RPMI8226 (cell line): ENCODE measurements around the gene GPR173.

Experiments used
- DNase-seq: peaks from one replicate; pipeline ENCODE4 v3.0.0-alpha.2; 2015

GPR173 gene

DNA sequence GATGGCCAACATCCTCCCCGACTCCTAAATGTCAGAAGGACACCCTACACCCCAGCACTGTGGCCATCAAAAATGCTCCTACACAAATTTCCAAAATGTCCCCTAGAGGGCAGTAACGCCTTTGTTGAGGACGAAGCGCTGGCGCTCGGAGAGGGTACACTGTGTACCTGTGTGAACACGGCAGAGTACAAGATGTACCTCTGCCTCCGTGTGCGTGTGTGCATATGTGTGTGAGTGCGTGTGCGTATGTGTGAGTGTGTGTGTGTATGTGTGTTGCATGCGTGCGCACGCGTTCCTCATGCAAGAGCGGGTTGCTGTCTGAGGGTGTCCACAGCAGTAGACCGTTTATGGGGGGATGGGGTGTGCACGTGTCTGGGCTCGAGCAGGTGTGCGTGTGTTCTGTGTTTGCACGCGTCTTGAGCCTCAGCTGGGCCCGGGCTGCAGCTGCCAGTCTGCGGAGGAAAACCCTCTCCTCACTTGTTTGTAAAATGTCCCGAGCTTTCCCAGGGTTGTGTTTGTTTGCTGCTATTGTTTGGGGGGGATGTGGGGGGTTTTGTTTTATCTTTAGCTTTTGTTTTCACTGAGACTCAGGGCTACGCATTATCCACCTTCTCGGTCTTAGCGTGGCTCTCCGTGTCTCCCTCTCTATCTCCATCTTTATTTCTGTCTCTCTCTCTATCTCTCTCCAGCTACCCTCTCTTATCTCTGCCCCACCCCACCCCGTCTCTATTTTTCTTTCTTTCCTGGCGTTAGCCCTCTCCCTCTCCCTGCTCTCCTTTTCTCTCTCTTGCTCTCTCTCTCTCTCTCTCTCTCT, 23.2 kb downstream of the GPR173 start:
- DNase-seq, result peak; percentile 87

DNA sequence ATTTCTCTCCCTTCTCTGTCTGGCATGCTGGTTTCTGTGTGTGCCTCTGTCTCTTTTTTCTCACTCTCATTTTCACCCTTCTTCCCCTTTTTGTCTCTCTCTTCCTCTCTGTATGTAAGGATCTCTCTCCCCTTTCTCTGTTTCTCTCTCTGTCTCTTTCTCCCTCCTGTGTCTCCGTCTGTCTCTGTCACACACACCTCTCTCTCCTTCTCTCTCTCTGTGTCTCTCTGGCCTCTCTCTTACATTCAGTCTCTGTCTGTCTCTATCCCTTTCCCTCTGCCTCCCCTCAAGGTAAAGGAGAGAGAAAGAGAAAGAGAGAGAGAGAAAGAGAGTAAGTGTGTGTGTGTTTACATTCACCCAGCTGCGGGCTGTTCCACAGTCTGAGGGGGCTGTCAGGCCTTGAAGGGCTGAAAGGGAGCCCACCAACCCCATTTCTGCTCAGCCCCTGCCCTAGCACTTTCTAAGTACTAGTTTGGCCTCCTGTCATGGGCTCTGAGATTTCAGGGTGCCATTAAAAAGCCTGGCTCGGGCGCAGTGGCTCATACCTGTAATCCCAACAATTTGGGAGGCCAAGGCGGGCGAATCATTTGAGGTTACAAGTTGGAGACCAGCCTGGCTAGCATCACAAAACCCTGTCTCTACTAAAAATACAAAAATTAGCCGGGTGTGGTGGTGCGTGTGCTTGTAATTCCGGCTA, 24.0 kb downstream of the GPR173 start:
- peak; percentile 21 for DNase-seq

- DNase-seq, result peak; percentile 36
Measured at GRCh38 chrX:53073115-53073586, 24.6 kb downstream of the GPR173 start.

GRCh38 chrX:53075011-53075410, 26.4 kb downstream of the GPR173 start:
- no peak for DNase-seq

DNA sequence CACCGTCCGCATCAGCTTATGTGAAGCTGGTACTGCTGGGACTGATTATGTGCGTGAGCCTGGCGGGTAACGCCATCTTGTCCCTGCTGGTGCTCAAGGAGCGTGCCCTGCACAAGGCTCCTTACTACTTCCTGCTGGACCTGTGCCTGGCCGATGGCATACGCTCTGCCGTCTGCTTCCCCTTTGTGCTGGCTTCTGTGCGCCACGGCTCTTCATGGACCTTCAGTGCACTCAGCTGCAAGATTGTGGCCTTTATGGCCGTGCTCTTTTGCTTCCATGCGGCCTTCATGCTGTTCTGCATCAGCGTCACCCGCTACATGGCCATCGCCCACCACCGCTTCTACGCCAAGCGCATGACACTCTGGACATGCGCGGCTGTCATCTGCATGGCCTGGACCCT, 28.1 kb downstream of the GPR173 start:
- no peak for DNase-seq

- peak; percentile 19 for DNase-seq
Measured at GRCh38 chrX:53077207-53078197, 28.9 kb downstream of the GPR173 start.

DNA sequence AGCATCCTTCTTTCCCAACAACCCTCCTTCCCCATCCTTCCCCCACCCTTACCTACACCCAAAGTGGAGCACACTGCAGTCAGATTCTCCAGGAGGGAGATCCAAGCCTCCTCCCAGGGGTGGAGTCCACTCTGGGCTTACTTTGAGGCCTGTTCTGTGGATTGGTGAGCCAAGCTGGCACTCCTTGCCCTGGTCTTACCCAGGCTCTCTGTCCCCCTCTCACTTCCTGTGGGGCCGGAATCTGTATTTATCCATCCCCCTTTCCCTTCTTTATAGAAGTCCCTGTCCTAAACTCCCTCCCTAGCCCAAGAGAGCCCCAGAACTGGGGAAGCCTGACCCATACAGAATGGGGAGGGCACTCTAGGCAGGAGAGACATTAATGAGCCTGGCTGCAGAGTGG, 30.4 kb downstream of the GPR173 start:
- DNase-seq, result no peak

DNA sequence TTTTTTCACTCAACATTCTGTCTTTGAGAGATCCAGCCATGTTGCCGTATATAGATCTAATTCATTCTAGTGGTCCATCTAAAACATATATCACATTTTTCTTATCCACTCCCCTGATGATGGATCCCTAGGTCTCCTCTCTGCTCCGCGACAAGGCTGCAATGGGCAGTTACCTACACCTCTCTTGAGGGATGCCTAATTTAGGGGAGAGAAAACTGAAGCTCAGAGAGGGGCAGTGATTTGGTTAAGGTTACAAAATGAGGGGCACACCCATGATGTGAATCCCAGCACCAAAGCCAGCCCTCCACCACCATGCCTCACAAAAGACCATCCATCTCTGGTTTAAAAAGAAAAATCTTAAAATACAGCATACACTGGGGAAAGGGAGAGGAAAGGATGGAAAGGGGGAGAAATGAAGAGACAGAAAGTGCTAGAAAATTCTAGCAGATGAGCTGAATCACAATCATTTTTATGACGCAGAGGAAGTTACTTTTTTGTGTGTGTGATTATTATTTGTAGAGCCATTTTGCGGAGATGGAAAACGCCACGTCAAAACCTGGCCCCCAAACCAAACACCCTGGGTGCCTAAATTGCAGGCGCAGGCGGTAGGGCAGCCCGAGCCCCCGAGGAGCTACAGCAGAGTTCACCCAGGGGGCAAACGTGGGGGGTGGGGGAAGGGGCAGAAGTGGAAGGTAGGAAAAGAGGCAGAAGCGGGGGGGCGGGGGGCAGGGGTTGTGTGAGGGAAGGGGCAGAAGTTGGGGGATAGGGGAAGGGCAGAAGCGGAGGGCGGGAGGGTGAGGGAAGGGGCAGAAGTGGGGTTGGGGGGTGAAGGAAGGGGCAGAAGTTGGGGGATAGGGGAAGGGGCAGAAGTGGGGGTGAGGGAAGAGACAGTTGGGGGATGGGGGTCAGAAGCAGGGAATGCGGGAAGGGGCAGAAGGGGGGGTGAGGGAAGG, 32.3 kb downstream of the GPR173 start:
- DNase-seq, result no peak

GRCh38 chrX:53081925-53082772, 33.6 kb downstream of the GPR173 start, which contains the start of gene TSPYL2:
TSS of gene TSPYL2 (plus strand) at chrX:53082367. CDS start at chrX:53082499, 132 bp downstream.
- DNase-seq, result peak; percentile 95

DNA sequence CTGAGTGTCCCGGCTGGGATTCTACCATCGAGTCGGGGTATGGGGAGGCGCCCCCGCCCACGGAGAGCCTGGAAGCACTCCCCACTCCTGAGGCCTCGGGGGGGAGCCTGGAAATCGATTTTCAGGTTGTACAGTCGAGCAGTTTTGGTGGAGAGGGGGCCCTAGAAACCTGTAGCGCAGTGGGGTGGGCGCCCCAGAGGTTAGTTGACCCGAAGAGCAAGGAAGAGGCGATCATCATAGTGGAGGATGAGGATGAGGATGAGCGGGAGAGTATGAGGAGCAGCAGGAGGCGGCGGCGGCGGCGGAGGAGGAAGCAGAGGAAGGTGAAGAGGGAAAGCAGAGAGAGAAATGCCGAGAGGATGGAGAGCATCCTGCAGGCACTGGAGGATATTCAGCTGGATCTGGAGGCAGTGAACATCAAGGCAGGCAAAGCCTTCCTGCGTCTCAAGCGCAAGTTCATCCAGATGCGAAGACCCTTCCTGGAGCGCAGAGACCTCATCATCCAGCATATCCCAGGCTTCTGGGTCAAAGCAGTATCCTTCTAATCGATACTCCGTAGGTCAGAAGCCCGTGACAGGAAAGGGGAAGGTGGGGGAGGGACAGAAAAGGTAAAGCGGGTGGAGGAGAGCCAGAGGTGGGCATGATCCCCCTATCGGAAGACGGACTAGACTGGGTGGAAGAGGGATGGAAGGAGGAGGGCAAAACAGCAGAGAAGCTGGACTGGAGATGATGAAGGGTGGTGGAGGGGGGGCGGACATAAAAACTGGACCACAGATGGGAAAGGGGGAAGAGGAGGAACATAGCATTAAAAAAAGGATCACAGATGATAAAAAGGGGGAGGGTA, 34.4 kb downstream of the GPR173 start:
- no peak for DNase-seq

DNA sequence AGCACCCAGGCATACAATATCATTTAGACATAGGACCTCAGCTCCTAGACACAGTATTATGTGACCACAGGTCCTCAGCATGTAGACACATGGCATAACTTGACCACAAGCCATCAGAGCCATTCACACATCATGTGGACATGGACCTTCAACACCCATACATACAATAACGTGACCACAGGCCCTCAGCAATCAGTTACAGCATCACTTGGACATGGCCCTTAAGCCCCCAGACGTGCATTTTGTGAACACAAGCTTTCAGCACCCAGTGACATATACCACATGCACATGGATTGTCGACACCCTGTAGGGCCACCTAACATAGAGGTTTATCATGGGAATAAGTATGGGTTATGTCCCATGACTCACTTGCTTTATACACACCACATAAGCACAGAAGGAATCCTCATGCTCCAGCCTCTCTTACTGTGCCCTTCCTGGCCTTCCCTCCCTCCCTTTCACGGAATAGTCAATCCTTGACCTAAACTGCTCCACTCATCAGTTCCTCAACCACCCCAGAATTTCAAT, 35.5 kb downstream of the GPR173 start:
- DNase-seq, result no peak

GRCh38 chrX:53084863-53085262, 36.3 kb downstream of the GPR173 start:
- no peak for DNase-seq

DNA sequence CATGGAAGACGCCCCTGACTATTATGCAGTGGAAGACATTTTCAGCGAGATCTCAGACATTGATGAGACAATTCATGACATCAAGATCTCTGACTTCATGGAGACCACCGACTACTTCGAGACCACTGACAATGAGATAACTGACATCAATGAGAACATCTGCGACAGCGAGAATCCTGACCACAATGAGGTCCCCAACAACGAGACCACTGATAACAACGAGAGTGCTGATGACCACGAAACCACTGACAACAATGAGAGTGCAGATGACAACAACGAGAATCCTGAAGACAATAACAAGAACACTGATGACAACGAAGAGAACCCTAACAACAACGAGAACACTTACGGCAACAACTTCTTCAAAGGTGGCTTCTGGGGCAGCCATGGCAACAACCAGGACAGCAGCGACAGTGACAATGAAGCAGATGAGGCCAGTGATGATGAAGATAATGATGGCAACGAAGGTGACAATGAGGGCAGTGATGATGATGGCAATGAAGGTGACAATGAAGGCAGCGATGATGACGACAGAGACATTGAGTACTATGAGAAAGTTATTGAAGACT, 37.2 kb downstream of the GPR173 start:
- DNase-seq, result no peak

GRCh38 chrX:53086464-53086863, 37.9 kb downstream of the GPR173 start:
- DNase-seq, result no peak

DNA sequence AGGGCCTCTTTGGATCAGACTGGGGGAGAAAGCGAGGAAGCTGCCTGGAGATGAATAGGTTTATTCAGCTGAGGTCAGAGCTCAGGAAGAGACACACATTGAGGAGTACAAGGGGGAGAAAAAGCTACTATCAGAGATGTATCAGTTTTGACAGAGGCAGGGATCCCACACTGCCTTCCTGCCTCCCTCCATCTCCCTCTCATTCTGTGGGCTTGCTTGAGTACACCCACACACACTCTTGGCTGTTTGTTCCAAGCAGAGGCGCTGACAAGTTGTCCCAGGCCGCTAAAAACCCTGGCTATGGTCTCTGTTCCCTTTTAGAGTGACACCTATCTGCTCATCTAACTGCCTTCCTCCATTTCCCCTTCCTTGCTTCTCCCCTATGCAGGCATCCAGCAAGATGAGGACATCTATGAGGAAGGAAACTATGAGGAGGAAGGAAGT, 38.8 kb downstream of the GPR173 start:
- no peak for DNase-seq

DNA sequence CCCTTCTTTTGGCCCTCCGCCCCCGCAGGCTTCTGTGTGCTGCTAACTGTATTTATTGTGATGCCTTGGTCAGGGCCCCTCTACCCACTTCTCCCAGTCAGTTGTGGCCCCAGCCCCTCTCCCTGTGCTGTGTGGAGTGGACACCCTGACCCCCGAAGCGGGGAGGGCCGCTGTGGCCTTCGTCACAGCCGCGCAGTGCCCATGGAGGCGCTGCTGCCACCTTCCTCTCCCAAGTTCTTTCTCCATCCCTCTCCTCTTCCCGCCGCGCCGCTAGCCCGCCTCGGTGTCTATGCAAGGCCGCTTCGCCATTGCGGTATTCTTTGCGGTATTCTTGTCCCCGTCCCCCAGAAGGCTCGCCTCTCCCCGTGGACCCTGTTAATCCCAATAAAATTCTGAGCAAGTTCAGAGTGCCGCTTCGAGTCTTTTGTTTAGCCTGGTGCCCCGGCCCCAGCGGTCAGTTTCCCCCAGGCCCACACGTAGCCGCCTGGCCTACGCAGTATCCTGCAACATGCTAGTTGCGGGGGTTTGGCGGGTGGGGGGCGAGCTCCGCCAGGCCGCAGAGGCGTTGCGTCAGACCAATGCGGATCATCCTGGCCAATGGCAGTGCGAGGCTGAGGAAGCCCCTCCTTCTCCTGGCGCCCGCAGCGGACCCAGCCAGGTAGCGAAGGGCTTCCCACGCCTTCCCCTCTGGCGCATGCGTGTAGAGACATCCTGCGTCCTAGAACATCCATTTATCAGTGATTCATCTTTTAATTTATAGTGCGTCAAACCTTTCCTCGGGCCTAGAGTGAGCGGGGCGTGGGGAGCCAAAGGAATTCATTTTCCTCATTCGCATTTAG, 39.8 kb downstream of the GPR173 start:
- no peak for DNase-seq

GRCh38 chrX:53089224-53089842, 40.7 kb downstream of the GPR173 start:
- DNase-seq, result peak; percentile 47

DNA sequence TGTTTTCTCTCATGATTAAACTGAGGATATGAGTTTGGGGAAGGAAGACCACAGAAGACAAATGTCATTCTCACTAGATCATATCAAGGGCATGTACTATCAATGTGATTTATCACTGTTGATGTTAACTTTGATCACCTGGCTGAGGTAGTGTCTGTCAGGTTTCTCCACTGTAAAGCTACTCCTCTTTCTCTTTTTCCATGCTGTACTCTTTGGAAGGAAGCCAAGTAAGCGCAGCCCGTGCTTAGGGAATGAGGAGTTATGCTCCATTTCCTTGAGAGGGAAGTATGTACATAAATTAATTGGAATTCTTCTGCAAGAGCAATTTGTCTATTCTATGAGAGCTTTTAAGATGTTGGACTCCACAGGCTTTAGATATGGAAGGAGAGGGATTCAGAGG, 41.3 kb downstream of the GPR173 start:
- no peak for DNase-seq
